ENCODE data around the gene ETV3. TPM values are rescaled to one million over a fixed set of nuclear protein-coding genes. Genes with fewer than 3 reads are reported as not detected.

ETV3 gene
- total RNA-seq, 1 donor from 2014 or later = 41.0 TPM

DNA sequence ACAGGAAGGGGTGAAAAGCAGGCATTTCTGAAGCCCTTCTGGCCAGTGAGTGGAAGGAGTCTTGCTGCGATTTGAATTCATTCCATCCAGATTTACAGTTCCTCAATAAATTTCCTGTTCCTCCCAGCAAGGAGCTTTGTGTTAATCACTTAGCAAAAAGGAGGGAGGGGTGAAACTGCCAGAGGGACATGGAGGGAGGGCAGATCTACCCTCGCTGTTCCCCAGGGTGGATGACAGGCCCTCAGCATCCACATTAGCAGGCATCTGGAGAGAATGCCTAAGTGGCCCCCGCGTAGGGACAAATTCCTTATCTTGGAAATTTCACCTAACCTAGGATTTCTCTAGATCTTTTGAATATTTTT lies 1.2 kb downstream of the ETV3 start:
- TF ChIP-seq, protein P1, sequence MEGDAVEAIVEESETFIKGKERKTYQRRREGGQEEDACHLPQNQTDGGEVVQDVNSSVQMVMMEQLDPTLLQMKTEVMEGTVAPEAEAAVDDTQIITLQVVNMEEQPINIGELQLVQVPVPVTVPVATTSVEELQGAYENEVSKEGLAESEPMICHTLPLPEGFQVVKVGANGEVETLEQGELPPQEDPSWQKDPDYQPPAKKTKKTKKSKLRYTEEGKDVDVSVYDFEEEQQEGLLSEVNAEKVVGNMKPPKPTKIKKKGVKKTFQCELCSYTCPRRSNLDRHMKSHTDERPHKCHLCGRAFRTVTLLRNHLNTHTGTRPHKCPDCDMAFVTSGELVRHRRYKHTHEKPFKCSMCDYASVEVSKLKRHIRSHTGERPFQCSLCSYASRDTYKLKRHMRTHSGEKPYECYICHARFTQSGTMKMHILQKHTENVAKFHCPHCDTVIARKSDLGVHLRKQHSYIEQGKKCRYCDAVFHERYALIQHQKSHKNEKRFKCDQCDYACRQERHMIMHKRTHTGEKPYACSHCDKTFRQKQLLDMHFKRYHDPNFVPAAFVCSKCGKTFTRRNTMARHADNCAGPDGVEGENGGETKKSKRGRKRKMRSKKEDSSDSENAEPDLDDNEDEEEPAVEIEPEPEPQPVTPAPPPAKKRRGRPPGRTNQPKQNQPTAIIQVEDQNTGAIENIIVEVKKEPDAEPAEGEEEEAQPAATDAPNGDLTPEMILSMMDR (conservative IDR thresholded peaks at IDR 0.05) = peak; percentile 24
- no peaks in the 10 kb centered on the region for H3K27me3 Mint-ChIP-seq
- H3K4me1 Mint-ChIP-seq (ENCODE audit: unreplicated experiment) = peaks cover 43% of the 10 kb centered on the region
- H3K4me3 Mint-ChIP-seq = peak overlapping the region; percentile 96
- H3K9me3 Mint-ChIP-seq = no peaks in the 10 kb centered on the region
- peak overlapping the region; percentile 98 for H3K27ac Mint-ChIP-seq
- DNase-seq (ENCODE audit: extremely low spot score, unreplicated experiment) = no peak
- peaks cover 27% of the 10 kb centered on the region for H3K36me3 Mint-ChIP-seq

DNA sequence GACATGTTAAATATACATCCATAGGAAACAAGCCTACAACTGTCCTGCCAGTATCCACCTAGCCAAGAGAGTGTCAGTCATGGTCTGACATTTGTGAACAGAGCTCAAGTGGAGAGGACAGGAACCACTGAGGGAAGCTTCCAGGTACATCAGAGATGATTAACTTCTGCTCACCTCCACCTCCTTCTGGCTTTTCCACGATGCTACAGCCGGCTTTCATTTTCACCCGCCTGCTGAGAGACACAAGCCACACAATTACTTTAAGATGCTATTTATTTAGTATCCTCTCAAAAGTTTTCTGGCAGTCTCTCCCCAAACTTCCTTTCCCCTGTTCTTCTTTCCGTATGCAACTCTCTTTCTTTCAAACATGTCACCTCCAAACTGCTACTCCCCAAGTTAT lies 2.1 kb downstream of the ETV3 start:
- Mint-ChIP-seq H3K4me1 (ENCODE audit: unreplicated experiment) (peaks cover 47% of the 10 kb centered on the region), H3K27me3 (no peaks in the 10 kb centered on the region), H3K4me3 (peak overlapping the region; percentile 96), H3K27ac (peak overlapping the region; percentile 98), H3K36me3 (peaks cover 33% of the 10 kb centered on the region), H3K9me3 (no peaks in the 10 kb centered on the region)
- DNase-seq (ENCODE audit: extremely low spot score, unreplicated experiment) = no peak
- TF ChIP-seq, protein P1 (conservative IDR thresholded peaks at IDR 0.05) = no peak

DNA sequence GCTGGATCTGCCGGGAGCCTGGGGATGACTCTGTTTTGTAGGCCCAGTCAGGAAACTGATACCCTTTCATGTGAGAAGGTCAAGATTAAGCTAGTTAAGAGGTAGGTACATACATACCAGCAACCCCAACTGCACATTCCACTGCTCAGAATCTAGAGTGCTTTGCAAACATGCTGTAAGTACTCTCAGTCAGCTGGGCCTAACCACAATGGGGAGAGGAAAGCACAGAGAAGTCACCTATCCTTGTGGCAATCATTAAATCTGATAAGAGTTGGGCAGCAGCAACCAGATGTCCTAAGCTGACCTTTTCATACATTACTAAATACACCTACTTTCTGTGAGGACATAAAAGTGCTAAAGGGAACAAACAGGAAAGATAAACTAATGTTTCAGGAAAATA lies 2.5 kb downstream of the ETV3 start:
- TF ChIP-seq, protein P1 (conservative IDR thresholded peaks at IDR 0.05) = no peak

DNA sequence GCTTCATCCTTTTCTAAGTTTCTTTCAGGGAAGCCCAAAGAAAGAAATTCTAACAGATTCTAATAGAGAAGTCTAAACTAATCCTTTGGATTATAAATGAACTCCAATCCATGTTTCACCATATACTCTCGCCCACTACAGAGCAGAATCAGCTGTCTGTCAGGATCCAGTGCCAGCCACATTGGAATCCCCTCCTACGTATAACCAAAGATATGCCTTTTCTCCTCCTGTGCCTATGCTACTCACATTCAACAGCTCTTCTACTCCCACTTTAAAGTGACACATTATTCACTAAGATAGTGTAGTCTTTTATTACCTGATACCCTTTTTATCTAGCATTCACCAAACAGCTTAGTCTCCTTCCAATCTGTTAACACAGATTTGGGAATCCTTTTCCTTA lies 3.1 kb downstream of the ETV3 start:
- TF ChIP-seq, protein P1 (conservative IDR thresholded peaks at IDR 0.05) = no peak
- peak overlapping the region; percentile 98 for H3K27ac Mint-ChIP-seq
- peaks cover 44% of the 10 kb centered on the region for H3K4me1 Mint-ChIP-seq (ENCODE audit: unreplicated experiment)
- H3K4me3 Mint-ChIP-seq = peak overlapping the region; percentile 96
- no peaks in the 10 kb centered on the region for H3K9me3 Mint-ChIP-seq
- DNase-seq (ENCODE audit: extremely low spot score, unreplicated experiment) = no peak
- H3K36me3 Mint-ChIP-seq = peaks cover 34% of the 10 kb centered on the region
- H3K27me3 Mint-ChIP-seq = no peaks in the 10 kb centered on the region

More for the DNA sequence above, 2.5 kb downstream of the ETV3 start:
- Mint-ChIP-seq H3K27me3 (no peaks in the 10 kb centered on the region), H3K9me3 (no peaks in the 10 kb centered on the region), H3K36me3 (peaks cover 34% of the 10 kb centered on the region), H3K27ac (peak overlapping the region; percentile 98), H3K4me1 (ENCODE audit: unreplicated experiment) (peaks cover 46% of the 10 kb centered on the region), H3K4me3 (peak overlapping the region; percentile 96)
- no peak for DNase-seq (ENCODE audit: extremely low spot score, unreplicated experiment)

DNA sequence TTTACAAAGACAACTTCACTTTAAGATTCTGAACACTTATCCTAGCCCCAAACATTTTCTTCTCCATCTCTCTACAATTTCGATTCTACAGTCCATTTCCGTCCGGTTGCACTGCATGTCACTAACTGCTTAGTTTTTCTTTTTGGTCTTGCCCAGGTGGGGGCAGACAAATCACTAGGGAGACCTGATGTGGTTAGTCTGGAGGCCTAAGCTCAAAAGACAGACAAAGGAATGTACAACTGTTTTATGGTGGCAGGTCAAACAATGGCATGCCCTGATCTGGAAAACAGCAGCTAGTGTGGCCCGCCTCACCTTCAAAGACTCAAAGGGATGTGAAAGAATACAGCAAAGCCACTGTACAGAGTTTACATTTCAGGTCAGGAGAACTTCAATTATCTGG lies 3.8 kb downstream of the ETV3 start:
- Mint-ChIP-seq H3K4me1 (ENCODE audit: unreplicated experiment) (peaks cover 40% of the 10 kb centered on the region), H3K9me3 (no peaks in the 10 kb centered on the region), H3K36me3 (peaks cover 34% of the 10 kb centered on the region), H3K27ac (peak overlapping the region; percentile 98), H3K27me3 (no peaks in the 10 kb centered on the region), H3K4me3 (peak overlapping the region; percentile 68)
- no peak for DNase-seq (ENCODE audit: extremely low spot score, unreplicated experiment)
- TF ChIP-seq, protein P1 (conservative IDR thresholded peaks at IDR 0.05) = no peak

DNA sequence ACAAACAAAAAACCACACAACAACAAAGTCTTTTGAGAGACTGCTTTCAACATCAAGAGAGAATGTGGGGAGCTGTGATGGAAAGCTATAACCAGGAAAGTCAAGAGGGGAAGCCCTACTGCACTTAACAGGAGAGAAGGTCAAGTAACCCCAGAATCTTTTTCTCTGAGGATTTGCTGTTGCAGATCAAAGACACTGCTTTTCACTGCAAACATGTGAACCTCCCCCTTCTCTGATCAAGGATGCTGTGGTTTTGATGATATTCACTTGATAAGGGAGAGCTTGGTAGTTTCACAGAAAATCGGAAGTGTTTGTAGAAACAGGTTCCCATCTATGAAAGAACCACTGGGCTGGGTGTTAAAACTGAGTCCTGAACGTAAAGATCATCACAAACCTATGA lies 4.8 kb downstream of the ETV3 start:
- Mint-ChIP-seq H3K27ac (peak overlapping the region; percentile 98), H3K9me3 (no peaks in the 10 kb centered on the region), H3K4me3 (peak overlapping the region; percentile 56), H3K4me1 (ENCODE audit: unreplicated experiment) (peaks cover 34% of the 10 kb centered on the region), H3K36me3 (peaks cover 36% of the 10 kb centered on the region), H3K27me3 (no peaks in the 10 kb centered on the region)
- no peak for DNase-seq (ENCODE audit: extremely low spot score, unreplicated experiment)
- TF ChIP-seq, protein P1 (conservative IDR thresholded peaks at IDR 0.05) = no peak

Measured in type B pancreatic cell (in vitro differentiated cells).